NOMO-1 (cell line): ENCODE results near the gene DYNLT2.

Experiments used
- DNase-seq, 2 experiments: peaks; one replicate each; lab custom pipeline; 2025; ENCODE audit not compliant: unreplicated experiment in 2 of 2; lab: John Stamatoyannopoulos, UW

Gene DYNLT2

DNA sequence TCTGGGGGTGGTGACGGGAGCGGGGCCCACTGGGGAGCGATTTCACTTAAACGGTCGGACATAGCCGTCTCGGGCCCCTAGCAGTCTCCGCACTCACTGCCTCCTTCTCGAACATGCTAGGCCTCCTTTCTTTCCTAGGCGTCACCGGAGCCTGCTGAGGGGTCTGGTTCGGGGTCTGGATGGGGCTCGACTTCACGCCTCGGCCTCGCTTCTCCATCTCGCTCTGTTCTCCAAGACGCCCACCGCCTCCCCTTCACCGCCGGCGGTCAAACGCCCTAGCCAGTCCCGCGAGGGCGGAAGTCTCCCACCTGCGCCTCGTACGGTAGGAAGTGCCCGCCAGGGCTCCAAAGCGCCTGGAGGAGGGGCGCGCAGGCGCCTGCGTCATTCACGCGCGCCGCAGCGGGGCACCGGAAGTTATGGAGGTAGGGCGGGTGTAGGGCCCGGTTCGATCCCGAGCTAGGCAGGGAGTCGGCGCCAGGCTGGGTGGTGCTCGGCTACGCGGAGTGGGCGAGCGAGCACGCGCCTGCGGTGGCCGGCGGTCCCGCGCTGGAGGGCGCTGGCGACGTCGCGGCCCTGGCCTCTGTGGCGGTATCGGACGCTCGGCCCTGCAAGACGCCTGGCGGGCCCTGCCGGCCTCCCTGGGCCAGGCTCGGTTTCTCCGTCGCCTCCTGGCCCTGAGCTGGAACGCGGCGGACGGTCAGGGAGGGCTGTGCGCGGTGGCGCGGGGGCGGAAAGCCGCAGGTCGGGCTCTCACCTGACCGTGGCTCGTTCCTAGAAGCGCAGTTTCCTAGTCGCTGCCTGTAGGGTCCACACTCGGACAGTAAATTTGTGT is at the start of gene DYNLT2, which contains the start of gene ERMARD:
Gene DYNLT2, minus strand, starts transcription at position 331 of the 832 bp plus-strand sequence. Its CDS starts 114 bp downstream, at position 217.
Gene ERMARD, plus strand, starts transcription at position 381 of the 832 bp plus-strand sequence. Its CDS starts 36 bp downstream, at position 417.
- DNase-seq, result peak; percentile 84 to 92

GRCh38 chr6:169800668-169801395 is 49.5 kb upstream of the DYNLT2 start:
- peak in 1 of 2 experiments; percentile 19 for DNase-seq

DNA sequence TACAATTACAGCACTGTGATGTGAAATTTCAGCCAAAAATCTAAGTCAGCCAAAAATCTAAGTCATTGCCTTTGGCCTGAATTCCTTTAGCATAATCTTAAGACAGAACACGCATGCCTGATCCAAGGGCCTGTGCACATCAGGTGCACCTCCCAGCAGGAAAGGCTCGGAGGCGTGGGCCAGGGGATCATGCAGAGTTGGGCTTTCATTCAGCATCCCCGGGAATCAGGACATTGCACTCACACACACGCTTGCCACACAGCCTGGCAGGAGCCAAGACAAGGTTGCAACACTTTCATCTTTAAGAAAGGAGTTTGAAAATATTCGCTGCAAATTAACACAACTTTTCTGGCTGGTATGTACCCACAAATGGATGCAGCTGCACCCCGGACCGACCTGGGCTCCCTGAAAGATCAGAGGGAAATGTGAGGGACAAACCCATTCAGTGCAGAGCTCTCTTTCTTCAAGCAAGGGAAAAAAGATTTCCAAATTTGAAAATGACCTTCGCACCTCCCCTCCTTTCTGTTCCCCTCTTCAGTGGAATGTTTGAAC is 48.8 kb upstream of the DYNLT2 start:
- DNase-seq, result no peak

DNA sequence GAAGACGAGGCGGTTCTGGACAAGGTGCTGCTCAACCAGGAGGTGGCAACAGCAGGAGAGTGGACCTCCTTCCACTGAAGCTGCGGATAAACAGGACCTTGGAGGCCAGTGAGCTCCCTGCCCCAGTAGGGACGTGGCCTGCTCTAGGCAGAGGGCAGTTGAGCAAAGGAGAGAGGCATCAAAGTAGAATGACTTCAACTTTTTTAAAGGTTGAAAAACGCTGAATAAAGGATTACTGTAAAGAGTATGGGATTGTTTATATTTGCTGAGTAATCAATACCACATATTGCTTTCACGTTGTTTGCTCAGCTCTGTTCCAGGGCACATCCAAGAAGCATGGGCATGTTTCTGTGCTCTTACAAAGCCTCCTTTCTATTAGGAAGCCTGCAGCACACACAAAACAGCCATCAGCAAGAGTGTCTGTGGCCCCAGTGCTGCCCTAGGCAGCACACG is 48.1 kb upstream of the DYNLT2 start:
- no peak for DNase-seq

DNA sequence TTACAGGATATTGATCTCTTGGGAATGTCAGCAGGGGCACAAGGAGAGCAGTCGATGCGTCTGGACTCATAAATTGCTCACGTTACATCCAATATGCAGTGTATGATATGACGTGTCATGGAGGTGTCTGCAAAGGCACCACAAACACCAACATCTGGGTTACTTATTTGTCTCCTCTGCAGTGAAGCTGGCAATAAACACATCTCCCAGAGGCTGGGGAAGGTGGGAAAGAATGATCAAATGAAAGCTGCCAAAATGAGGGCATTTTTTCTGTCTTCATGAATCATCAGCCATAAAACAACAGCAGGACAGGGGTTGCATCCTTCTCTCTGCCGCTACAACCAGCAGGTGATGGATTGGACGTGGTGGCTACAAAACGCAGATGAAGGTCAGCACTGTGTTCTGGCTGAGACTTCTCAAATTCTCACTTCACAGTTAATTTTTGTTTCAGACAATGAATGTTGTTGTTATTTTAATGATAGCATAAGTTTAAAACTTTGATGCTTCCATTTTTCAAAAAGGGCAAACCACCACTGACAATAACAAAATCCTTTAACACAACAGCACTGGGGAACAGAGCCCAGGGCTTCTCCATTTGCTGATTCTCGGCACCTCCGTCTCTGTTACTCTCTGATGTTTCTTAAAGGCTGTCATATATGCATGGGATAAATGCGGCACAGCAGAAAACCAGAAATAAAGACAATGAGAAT is 47.5 kb upstream of the DYNLT2 start:
- DNase-seq, result no peak

DNA sequence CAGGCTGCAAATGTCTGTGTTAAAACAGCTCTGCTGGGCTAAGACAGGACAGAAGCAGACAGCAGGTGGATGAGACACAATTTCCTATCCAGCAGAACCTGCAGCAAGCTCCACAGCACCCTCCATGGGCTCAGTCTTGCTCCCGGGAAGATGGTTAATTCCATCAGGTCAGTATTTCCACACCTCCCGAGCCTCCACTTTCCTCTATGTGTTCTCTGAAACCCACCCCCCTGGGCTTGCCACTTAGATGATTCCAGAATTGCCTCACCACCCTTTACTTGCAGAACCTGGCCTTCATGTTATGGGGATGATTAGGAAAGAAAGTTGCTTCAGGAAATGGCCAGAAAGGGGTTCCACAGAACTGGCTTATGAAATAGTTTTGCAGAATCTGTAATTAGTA is 43.8 kb upstream of the DYNLT2 start:
- peak; percentile 36 to 55 for DNase-seq

GRCh38 chr6:169794317-169795055 is 43.1 kb upstream of the DYNLT2 start:
- no peak for DNase-seq

DNA sequence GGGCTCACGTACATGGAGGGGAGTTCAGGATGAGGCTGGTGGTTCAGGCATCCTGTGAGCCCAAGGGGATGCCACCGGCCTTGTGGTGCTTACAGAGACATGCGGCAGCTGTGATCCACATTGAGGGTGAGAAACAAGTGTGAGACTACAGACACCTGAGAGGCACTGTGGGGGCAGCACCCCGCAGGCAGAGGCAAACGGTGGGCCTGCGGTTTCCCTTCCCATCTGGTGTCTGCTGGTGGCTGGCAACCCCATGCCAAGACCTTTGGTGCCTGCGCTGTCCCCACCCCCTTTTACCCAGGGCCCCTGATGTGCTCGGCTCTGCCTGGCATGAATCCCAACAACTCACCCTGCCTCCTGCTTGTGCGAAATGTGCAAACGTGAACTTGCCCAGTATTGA is 42.0 kb upstream of the DYNLT2 start:
- no peak for DNase-seq

DNA sequence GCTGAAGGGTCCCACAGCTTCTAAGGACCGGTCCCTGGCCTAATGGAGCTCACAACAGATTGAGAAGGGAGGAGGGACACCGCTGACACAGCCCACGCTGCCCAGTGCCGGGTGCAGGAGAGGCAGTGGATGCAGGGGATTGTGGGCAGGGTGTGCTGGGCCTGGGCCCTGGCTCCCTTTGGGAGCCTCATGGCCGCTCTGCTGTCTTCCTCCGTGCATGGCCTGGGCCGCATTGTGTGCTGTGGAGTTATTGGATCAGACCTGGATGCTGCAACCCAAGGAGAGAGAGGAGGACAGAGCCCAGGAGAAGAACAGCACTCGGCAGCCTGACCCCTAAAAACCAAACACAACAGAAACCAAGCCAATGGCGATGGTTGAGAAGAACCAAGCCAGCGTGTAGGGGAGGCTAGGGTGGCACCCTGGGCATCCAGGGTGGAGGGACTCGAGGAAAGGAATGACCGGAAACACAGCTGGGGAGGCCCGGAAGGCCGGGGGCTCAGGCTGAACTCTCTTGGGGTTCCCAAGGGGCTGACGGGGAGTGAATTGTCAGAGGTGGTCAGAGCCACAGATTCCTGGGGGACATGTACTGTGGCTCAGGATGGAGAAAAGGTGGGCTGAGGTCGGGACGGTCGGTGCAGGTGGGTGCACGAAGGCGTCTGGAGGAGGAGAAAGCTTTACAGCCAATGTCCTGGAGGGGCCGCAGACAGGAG is 41.1 kb upstream of the DYNLT2 start:
- no peak for DNase-seq

GRCh38 chr6:169791721-169792131 is 40.4 kb upstream of the DYNLT2 start:
- no peak for DNase-seq

GRCh38 chr6:169789944-169790927 is 38.9 kb upstream of the DYNLT2 start:
- DNase-seq, result peak; percentile 60 to 64

GRCh38 chr6:169789146-169789943 is 38.0 kb upstream of the DYNLT2 start:
- no peak for DNase-seq

- no peak for DNase-seq
Observed at GRCh38 chr6:169788809-169789145, 37.4 kb upstream of the DYNLT2 start.

GRCh38 chr6:169787797-169788196 is 36.4 kb upstream of the DYNLT2 start:
- no peak for DNase-seq

GRCh38 chr6:169786349-169786748 is 35.0 kb upstream of the DYNLT2 start:
- no peak for DNase-seq

GRCh38 chr6:169785566-169785965 is 34.2 kb upstream of the DYNLT2 start:
- no peak for DNase-seq

- no peak for DNase-seq
Observed at GRCh38 chr6:169784821-169785340, 33.5 kb upstream of the DYNLT2 start.
